MCF 10A (cell line): ENCODE results near the gene EAPP. TPM values are rescaled to one million over a fixed set of nuclear protein-coding genes. Genes with fewer than 3 reads are reported as not detected.

ENCODE experiments used
- Bru-seq: library from RNA; stranded (reverse); fragments of 400-500 nt; gene quantifications from one replicate; lab custom pipeline; 2021; lab: Mats Ljungman, UMichigan
- BruChase-seq, 2 experiments: library from RNA; stranded (reverse); fragments of 400-500 nt; gene quantifications; one replicate each; lab custom pipeline; 2021; lab: Mats Ljungman, UMichigan
- BruUV-seq: library from RNA; stranded (reverse); fragments of 400-500 nt; replicated peaks from 2 replicates; lab custom pipeline; 2021; lab: Mats Ljungman, UMichigan
- CTCF ChIA-PET: fragments of 300-600 bp; sonication (Branson Sonifier 250); formaldehyde crosslinking; extraction: SDS; loops from one replicate; lab custom pipeline; 2021; ENCODE audit warnings: antibody characterized with exemption, inconsistent platforms; lab: Yijun Ruan, JAX
- POLR2A ChIA-PET: fragments of 300-600, 350-650 bp; sonication (Branson Sonifier 250); formaldehyde crosslinking; extraction: SDS; loops from one replicate; lab custom pipeline; 2020; ENCODE audit warnings: antibody characterized with exemption, inconsistent platforms; lab: Yijun Ruan, JAX
- DNase-seq: peaks from one replicate; pipeline ENCODE4 v3.0.0-alpha.2; 2018; ENCODE audit not compliant: unreplicated experiment
- H3K27ac Mint-ChIP-seq: one replicate; pipeline ENCODE4 v1.8.0; 2022; ENCODE audit warnings: mild to moderate bottlenecking, low read depth, mixed read lengths; ENCODE audit not compliant: unreplicated experiment
- H3K27me3 Mint-ChIP-seq: one replicate; pipeline ENCODE4 v1.8.0; 2022; ENCODE audit warnings: mixed read lengths; ENCODE audit not compliant: insufficient read depth, unreplicated experiment
- H3K36me3 Mint-ChIP-seq: one replicate; pipeline ENCODE4 v1.8.0; 2022; ENCODE audit warnings: mild to moderate bottlenecking, moderate library complexity, mixed read lengths; ENCODE audit not compliant: insufficient read depth, unreplicated experiment
- H3K4me1 Mint-ChIP-seq: one replicate; pipeline ENCODE4 v1.8.0; 2022; ENCODE audit warnings: mixed read lengths; ENCODE audit not compliant: insufficient read depth, unreplicated experiment
- H3K4me3 Mint-ChIP-seq: one replicate; pipeline ENCODE4 v1.8.0; 2022; ENCODE audit warnings: mild to moderate bottlenecking, moderate library complexity, mixed read lengths; ENCODE audit not compliant: unreplicated experiment
- H3K9me3 Mint-ChIP-seq: one replicate; pipeline ENCODE4 v1.8.0; 2022; ENCODE audit warnings: mixed read lengths; ENCODE audit not compliant: unreplicated experiment
- CTCF ChIP-seq: fragments of 200-600 bp; IDR thresholded peaks from one replicate; pipeline ENCODE4 v1.8.0; 2022; ENCODE audit warnings: antibody characterized with exemption, mild to moderate bottlenecking; ENCODE audit not compliant: unreplicated experiment
- intact Hi-C: fragments of 100-400 bp; cut with micrococcal nuclease; formaldehyde crosslinking; loops from 2 replicates; pipeline ENCODE4 v1.14.1; 2022
- long read RNA-seq: library from polyadenylated mRNA; stranded (forward); transcript quantifications from one replicate; pipeline ENCODE4 v2.0.0, GENCODE V29; 2022
- total RNA-seq: library from RNA; stranded (reverse); gene quantifications from 2 replicates; pipeline ENCODE4 v1.2.3, GENCODE V29; 2022

The EAPP gene
- total RNA-seq (31.5 and 38.9 TPM in 2 replicates), Bru-seq, nascent RNA (percentile 76 among the genes with signal in this experiment), BruChase-seq, experiment 1, labeled RNA remaining after a 6-hour chase (percentile 69 among the genes with signal in this experiment), BruChase-seq, experiment 2, labeled RNA remaining after a 2-hour chase (percentile 73 among the genes with signal in this experiment)
- long read RNA-seq, transcript EAPP-201 (6 exons, 1,321 nt) = major isoform, 99 of 107 reads
- long read RNA-seq, partial matches to known transcripts = 0 of 107 reads
- long read RNA-seq, other reads (novel, unspliced or antisense) = 8 of 107 reads

DNA sequence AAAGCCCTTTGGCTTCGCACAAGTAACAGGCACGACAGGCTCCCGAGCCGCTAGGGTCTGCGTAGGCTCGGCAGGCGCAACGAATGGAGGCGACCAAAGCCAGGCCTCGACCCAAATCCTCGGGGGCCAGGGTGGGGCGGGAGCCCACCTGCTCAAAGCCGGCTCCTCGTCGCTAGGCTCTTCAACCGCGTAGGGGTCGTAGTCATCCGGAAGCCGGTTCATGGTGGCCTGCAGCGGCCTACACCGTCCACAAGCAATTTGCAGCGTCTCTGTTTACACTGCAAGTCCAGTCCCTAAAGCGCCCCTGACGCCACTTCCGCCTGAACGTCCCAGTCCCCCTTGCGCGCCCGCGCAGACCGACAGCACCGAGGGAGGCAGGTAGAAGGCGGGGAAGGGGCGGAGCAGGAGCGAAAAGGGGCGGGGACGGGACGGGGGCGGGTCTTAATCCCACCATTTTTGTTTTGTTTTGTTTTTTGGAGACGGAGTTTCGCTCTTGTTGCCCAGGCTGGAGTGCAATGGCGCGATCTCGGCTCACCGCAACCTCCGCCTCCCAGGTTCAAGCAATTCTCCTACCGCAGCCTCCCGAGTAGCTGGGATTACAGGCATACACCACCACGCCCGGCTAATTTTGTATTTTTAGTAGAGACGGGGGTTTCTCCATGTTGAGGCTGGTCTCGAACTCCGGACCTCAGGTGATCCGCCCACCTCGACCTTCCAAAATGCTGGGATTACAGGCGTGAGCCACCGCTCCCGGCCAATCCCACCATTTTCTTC, at the start of gene EAPP:
Gene EAPP, minus strand, starts transcription at position 295 of the 774 bp plus-strand sequence. Its CDS starts 73 bp downstream, at position 222.
- no peaks in the 10 kb centered on the region for H3K9me3 Mint-ChIP-seq
- BruUV-seq = no TSS peak
- peaks cover 38% of the 10 kb centered on the region for H3K36me3 Mint-ChIP-seq
- peak within 1 kb of the TSS; percentile 100 for H3K27ac Mint-ChIP-seq
- peak; percentile 97 for DNase-seq
- peaks cover 4% of the 10 kb centered on the region for H3K4me1 Mint-ChIP-seq
- H3K4me3 Mint-ChIP-seq = peak within 1 kb of the TSS; percentile 98
- ChIA-PET CTCF (interaction anchor here (2.8 kb wide), 1 partner anchor 208 kb away, joined by 8 read pairs; no protein-coding TSS in a partner anchor), POLR2A (interaction anchor here (0.6 to 3.4 kb wide), 10 partner anchors 10 to 208 kb away, joined by 3 to 14 read pairs (median 3); no protein-coding TSS in a partner anchor)
- no peaks in the 10 kb centered on the region for H3K27me3 Mint-ChIP-seq
- no peak for TF ChIP-seq CTCF
- intact Hi-C loops = loop anchor here (5.0 kb wide), 1 partner anchor 207 kb away; no protein-coding TSS in a partner anchor

DNA sequence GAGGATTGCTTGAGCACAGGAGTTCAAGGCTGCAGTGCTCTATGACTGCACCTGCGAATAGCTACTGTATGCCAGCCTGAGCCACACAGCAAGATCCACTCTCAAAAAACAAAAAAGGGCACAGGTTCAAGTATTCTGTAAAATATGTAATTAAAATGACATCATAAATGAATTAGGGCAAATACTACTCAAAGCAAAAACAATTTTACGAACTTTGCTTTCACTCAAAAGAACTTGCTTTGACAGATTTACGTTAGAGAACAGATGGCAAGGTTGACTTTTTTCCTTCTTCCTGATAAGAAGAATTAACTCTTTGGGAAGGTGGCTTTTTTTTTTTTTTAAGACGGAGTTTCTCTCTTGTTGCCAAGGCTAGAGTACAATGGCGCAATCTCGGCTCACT, 44.0 kb upstream of the EAPP start:
- Mint-ChIP-seq H3K27ac (no peak overlapping the region), H3K4me3 (no peak overlapping the region), H3K36me3 (peaks cover 92% of the 10 kb centered on the region), H3K27me3 (no peaks in the 10 kb centered on the region), H3K4me1 (no peaks in the 10 kb centered on the region), H3K9me3 (no peaks in the 10 kb centered on the region)
- intact Hi-C loops = no loop called here
- TF ChIP-seq CTCF = no peak
- BruUV-seq = no TSS peak
- ChIA-PET POLR2A (no interaction called here), CTCF (interaction anchor here (0.6 kb wide), 1 partner anchor 780 kb away, joined by 3 read pairs; no protein-coding TSS in a partner anchor)
- DNase-seq = no peak

DNA sequence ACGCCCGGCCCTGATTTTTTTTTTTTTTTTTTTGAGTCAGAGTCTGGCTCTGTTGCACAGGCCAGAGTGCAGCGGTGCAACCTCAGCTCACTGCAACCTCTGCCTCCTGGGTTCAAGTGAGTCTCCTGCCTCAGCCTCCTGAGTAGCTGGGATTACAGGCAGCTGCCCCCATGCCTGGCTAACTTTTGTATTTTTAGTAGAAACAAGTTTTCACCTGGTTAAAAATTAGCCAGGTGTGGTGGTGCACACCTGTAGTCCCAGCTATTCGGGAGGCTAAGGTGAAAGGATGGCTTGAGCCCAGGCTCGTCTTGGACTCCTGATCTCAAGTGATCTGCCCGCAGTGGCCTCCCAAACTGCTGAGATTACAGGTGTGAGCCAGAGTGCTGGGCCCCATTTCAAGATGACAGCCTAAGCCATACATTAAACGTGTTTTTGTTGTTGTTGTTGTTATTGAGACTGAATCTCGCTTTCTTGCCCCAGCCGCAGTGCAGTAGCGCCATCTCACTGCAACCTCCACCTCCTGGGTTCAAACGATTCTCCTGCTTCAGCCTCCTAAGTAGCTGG, 42.7 kb upstream of the EAPP start:
- TF ChIP-seq CTCF = no peak
- ChIA-PET POLR2A (no interaction called here), CTCF (no interaction called here)
- Mint-ChIP-seq H3K9me3 (no peaks in the 10 kb centered on the region), H3K36me3 (peaks cover 92% of the 10 kb centered on the region), H3K27ac (no peak overlapping the region), H3K4me1 (no peaks in the 10 kb centered on the region), H3K27me3 (no peaks in the 10 kb centered on the region), H3K4me3 (no peak overlapping the region)
- no peak for DNase-seq
- intact Hi-C loops = no loop called here
- BruUV-seq = no TSS peak

DNA sequence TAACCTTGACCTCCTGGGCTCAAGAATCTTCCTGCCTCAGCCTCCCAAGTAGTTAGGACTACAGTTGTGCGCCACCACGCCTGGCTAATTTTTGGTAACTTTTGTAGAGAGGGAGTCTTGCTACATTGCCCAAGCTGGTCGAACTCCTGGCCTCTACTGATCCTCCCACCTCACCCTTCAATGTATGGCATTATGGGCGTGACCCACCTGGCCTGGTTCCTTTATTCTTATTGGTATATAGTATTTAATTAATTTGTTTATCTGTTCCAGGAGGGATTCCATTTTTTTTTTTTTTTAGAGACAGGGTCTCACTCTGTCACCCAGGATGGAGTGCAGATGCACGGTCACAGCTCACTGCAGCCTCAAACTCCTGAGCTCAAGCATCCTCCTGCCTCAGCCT, 40.9 kb upstream of the EAPP start:
- Mint-ChIP-seq H3K4me1 (no peaks in the 10 kb centered on the region), H3K36me3 (peaks cover 88% of the 10 kb centered on the region), H3K27ac (no peak overlapping the region), H3K9me3 (no peaks in the 10 kb centered on the region), H3K4me3 (no peak overlapping the region), H3K27me3 (no peaks in the 10 kb centered on the region)
- no TSS peak for BruUV-seq
- CTCF ChIA-PET = interaction anchor here (0.5 kb wide), 1 partner anchor 10 kb away, joined by 4 read pairs; no protein-coding TSS in a partner anchor
- DNase-seq = no peak
- intact Hi-C loops = no loop called here
- TF ChIP-seq CTCF = no peak
- POLR2A ChIA-PET = no interaction called here
